Hematopoietic multipotent progenitor cell treated with erythropoietin and hydrocortisone succinate and interleukin-3 and kit ligand, for 15 days (in vitro differentiated cells): ENCODE data around the gene PHACTR2.
"Not testable (repeated sequence)": the region's sequence is repeated elsewhere in the genome, so short reads cannot be mapped to it uniquely, and the experiment has no call there.

Experiments used
- DNase-seq: peaks from one replicate; pipeline ENCODE4 v3.0.0-alpha.2; 2015; ENCODE audit warnings: low spot score

PHACTR2 gene

GRCh38 chr6:143766185-143766553 lies 88.4 kb downstream of the PHACTR2 start:
- no peak for DNase-seq

- no peak for DNase-seq
Measured at GRCh38 chr6:143767433-143767832, 89.7 kb downstream of the PHACTR2 start.

GRCh38 chr6:143772116-143773086 lies 94.6 kb downstream of the PHACTR2 start:
- no peak for DNase-seq

GRCh38 chr6:143773506-143774150 lies 95.9 kb downstream of the PHACTR2 start:
- DNase-seq = no peak

- no peak for DNase-seq
Measured at GRCh38 chr6:143774347-143774746, 96.6 kb downstream of the PHACTR2 start.

- DNase-seq = no peak
Measured at GRCh38 chr6:143775336-143775735, 97.6 kb downstream of the PHACTR2 start.

GRCh38 chr6:143778926-143779325 lies 101.2 kb downstream of the PHACTR2 start:
- no peak for DNase-seq

GRCh38 chr6:143782481-143782880 lies 104.7 kb downstream of the PHACTR2 start:
- DNase-seq = no peak

- no peak for DNase-seq
Measured at GRCh38 chr6:143783077-143783476, 105.3 kb downstream of the PHACTR2 start.

- DNase-seq = no peak
Measured at GRCh38 chr6:143784316-143784715, 106.6 kb downstream of the PHACTR2 start.

- not testable (repeated sequence) for DNase-seq
Measured at GRCh38 chr6:143786371-143786770, 108.6 kb downstream of the PHACTR2 start.

- no peak for DNase-seq
Measured at GRCh38 chr6:143792402-143793279, 114.9 kb downstream of the PHACTR2 start.

GRCh38 chr6:143793280-143793619 lies 115.5 kb downstream of the PHACTR2 start:
- no peak for DNase-seq

- DNase-seq = not testable (repeated sequence)
Measured at GRCh38 chr6:143796551-143796950, 118.8 kb downstream of the PHACTR2 start.

- not testable (repeated sequence) for DNase-seq
Measured at GRCh38 chr6:143798487-143798886, 120.7 kb downstream of the PHACTR2 start.

GRCh38 chr6:143802833-143803565 lies 125.2 kb downstream of the PHACTR2 start:
- DNase-seq = no peak

- DNase-seq = no peak
Measured at GRCh38 chr6:143803769-143804568, 126.2 kb downstream of the PHACTR2 start.

- no peak for DNase-seq
Measured at GRCh38 chr6:143804835-143805239, 127.1 kb downstream of the PHACTR2 start.

- DNase-seq = no peak
Measured at GRCh38 chr6:143806282-143807102, 128.7 kb downstream of the PHACTR2 start.
